ENCODE data around the gene RPN1. TPM values are rescaled to one million over a fixed set of nuclear protein-coding genes. Genes with fewer than 3 reads are reported as not detected.

Gene RPN1
- total RNA-seq, 4 donors from 2014 or later: 244 to 333 (median 297) TPM

DNA sequence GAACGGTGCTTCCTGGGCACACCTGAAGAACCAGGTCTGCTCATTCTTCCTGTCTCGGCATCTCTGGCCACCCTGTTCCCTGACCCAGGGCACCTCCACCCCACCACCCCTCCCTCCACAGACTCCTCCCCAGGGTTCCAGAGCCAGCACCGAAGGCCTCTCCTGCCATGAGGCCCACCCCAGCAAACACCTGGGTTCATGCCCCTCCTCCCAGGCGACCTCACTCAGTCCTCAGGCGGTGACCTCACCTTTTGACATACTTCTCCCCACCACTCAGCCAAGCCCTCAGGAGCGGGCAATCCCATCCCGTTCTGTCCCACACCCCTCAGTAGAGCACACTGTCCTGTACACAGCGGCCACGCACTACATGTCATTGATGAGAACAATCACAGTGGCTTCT is 72.3 kb downstream of the RPN1 start:
- TF ChIP-seq, protein P1, sequence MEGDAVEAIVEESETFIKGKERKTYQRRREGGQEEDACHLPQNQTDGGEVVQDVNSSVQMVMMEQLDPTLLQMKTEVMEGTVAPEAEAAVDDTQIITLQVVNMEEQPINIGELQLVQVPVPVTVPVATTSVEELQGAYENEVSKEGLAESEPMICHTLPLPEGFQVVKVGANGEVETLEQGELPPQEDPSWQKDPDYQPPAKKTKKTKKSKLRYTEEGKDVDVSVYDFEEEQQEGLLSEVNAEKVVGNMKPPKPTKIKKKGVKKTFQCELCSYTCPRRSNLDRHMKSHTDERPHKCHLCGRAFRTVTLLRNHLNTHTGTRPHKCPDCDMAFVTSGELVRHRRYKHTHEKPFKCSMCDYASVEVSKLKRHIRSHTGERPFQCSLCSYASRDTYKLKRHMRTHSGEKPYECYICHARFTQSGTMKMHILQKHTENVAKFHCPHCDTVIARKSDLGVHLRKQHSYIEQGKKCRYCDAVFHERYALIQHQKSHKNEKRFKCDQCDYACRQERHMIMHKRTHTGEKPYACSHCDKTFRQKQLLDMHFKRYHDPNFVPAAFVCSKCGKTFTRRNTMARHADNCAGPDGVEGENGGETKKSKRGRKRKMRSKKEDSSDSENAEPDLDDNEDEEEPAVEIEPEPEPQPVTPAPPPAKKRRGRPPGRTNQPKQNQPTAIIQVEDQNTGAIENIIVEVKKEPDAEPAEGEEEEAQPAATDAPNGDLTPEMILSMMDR (IDR thresholded peaks at IDR 0.05): no peak
- ATAC-seq (ENCODE audit: low FRiP score): no peak
- no peak for DNase-seq (ENCODE audit: low spot score)

DNA sequence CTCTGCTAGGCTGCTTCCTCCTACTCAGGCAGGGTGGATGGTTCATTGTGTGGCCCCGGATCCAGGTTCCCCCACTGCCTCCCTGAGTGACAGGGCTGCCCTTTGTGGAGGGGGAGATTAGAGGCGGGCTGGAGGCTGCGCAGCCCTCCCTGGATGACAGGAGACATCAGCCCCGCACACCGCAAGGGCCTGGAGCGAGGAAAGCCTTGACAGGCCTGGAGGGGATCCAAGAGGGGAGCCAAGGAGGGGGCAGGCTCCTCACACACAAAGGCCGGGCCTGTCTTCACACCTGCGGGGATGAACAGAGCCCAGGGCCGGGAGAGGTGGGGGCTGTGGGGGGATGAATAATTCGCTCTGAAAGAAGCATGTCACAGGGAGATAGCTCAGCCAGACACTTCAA is 72.9 kb downstream of the RPN1 start:
- no peak for DNase-seq (ENCODE audit: low spot score)
- ATAC-seq (ENCODE audit: low FRiP score): no peak
- TF ChIP-seq, protein P1 (IDR thresholded peaks at IDR 0.05): no peak

DNA sequence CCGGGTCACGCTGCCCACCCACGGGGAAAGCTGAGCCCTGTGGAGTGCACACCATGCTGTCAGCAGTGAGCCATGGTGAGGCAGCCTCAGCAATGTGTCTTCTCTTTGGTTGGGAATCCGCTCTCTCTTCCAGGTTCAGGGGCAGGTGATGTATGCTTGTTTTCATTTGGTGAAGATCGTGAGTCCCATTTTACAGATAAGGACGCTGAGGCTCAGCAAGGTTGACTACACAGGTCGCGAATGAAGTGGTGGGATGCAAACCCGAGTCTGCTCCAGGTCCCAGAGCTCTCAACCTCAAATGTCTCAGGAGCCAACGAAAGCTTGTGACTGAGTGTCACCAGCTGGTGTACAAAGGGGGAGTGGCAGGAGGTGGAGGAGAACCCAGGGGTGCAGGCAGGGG is 74.3 kb downstream of the RPN1 start:
- TF ChIP-seq, protein P1 (IDR thresholded peaks at IDR 0.05): no peak
- no peak for ATAC-seq (ENCODE audit: low FRiP score)
- DNase-seq (ENCODE audit: low spot score): no peak

DNA sequence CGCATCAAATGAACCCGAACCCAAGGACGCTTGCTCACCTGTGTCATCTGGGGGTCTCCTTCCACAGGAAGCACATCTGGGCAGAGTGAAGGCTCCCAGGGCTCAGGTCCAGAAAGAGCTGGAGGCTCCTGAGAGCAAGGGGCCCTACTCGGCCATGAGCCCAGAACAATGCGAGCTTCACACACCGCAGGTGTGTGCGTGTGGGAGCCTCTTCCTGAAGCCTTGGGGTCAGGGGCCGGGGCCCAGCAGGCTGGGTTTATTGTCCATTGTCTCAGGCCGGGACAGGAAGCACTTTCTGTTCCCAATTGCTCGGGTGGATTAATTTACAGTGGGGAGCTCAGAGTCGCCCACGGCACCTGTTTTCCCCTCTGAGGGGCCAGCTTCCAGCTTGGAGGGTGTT is 74.8 kb downstream of the RPN1 start:
- ATAC-seq (ENCODE audit: low FRiP score): no peak
- DNase-seq (ENCODE audit: low spot score): no peak
- TF ChIP-seq, protein P1 (IDR thresholded peaks at IDR 0.05): no peak

DNA sequence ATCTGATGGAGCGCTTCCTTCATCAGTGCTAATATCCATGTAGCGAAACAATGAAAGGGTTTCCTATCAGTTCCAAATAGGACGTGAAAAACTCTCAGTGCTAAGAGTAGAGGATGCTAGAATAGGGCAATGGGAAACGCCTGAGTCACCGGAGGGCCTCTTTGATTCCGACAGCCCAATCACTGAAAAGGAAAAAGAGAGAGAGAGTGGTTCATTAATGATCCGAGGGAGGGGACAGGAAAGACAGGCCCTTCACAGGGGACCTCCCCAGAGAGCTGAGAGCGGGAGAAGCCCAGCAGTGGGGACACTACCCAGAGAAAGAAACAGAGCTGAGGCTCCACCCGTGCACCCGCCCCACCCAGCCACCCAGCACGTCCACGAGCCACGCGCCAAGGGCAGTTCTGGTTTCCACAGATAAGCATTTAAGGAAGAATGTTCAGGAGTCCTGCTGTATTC is 76.9 kb downstream of the RPN1 start:
- ATAC-seq (ENCODE audit: low FRiP score): no peak

DNA sequence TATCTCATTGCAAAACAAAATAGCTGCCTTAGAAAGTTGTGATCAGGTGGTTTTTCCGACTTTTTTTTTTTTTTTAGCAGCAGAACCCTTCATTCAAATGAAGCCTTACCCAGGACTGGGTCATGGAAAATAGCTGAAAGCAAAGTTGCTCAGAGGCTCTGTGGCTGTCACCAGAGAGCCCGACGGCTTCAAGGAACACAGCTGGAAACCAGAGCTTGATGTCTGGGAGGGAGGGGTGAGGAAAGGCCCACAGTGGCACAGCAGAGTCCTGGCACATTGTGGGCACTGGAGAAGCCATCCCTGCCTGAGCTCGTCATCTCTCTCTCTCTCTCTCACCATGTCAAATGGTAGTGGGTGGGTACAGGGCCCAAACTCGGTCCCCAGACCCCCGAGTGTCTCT is 77.5 kb downstream of the RPN1 start:
- TF ChIP-seq, protein P1 (IDR thresholded peaks at IDR 0.05): no peak
- DNase-seq (ENCODE audit: low spot score) (no peak), ATAC-seq (ENCODE audit: low FRiP score) (no peak)

More for the DNA sequence above, 76.9 kb downstream of the RPN1 start:
- DNase-seq (ENCODE audit: low spot score): no peak
- TF ChIP-seq, protein P1 (IDR thresholded peaks at IDR 0.05): no peak

DNA sequence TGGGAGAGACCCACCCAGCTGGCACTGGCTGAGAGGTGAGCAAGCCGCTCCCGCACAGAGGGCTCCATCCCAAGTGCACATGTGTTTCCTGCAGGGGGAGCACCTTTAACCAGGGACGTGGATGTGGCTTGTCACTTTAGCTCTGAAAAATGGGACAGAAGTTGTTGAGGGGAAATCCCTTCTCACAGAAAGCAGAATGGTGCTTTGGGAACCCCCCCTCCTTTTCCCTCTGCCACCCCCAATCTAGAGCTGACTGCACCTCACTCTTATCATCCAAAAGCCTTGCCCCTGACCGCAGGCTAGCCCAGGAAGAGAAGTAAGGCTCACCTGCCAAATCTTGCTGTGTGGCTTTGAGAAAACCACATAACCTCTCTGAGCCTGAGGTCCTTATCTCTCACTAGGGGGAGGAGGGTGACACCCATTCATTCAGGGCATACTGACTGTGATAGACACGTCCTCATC is 77.9 kb downstream of the RPN1 start:
- TF ChIP-seq, protein P1 (IDR thresholded peaks at IDR 0.05): no peak
- DNase-seq (ENCODE audit: low spot score) (no peak), ATAC-seq (ENCODE audit: low FRiP score) (no peak)

All from omental fat pad (tissue), 4 donors.